ENCODE results near the gene TMEM87A.

Gene TMEM87A

DNA sequence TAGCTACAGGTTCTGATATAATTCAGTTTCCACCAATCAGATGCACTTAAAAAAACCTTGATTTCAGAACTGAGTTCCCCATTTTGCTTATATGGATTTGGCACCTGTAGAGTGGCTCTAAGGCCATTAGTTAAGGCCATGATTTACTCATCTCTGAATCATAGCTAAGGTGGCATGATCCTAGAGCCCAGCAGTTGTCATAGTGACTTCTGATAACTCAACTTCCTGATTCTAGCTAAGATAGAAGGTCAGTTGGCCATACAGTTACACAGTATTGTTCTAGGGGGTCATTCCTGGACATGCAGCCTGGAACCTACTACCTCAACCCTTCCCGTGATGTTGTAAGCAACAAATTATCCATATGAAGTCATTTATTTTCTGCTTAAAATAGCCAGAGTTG, 15.9 kb upstream of the TMEM87A start:
- no peak for TF ChIP-seq POLR2AphosphoS5 (IDR thresholded peaks at IDR 0.05; ENCODE audit: borderline replicate concordance, low read depth, low read length)
- no peak for TF ChIP-seq FOXP2 (optimal IDR thresholded peaks at IDR 0.05; ENCODE audit: control extremely low read depth, extremely low read length, insufficient read depth)
- TF ChIP-seq EZH2 (IDR thresholded peaks at IDR 0.05) = no peak
- H3K36me3 ChIP-seq (ENCODE audit: insufficient read depth, low read length) = no peaks in the 10 kb centered on the region
- H3K9me3 ChIP-seq (ENCODE audit: low read depth, low read length) = no peaks in the 10 kb centered on the region
- H3K27ac ChIP-seq = no peak overlapping the region
- no peak overlapping the region for H3K4me3 ChIP-seq
- no peak for DNase-seq (ENCODE audit: low read depth, low spot score)
- H3K9ac ChIP-seq (ENCODE audit: insufficient read length) = no peak overlapping the region

DNA sequence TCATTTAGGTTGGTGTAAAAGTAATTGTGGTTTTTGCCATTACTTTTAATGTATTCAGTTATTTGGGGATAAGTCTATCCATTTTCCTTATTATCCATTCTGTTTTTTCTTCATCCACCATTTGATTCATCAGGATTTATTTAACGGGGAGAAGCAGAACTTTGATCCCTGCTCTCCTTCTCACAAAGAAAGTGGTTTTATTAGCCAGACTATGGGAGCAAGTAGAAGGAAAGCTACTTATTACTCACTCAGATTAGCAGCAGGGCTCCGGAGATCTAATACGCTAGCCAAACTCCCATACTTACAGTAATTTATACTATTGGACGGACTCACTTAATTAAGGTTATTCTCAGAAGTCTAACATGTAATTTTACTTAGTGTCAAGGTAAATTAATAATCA, 14.7 kb upstream of the TMEM87A start:
- no peaks in the 10 kb centered on the region for H3K9me3 ChIP-seq (ENCODE audit: low read depth, low read length)
- no peak overlapping the region for H3K27ac ChIP-seq
- no peak overlapping the region for H3K9ac ChIP-seq (ENCODE audit: insufficient read length)
- no peak for DNase-seq (ENCODE audit: low read depth, low spot score)
- no peak for TF ChIP-seq POLR2AphosphoS5 (IDR thresholded peaks at IDR 0.05; ENCODE audit: borderline replicate concordance, low read depth, low read length)
- no peak for TF ChIP-seq EZH2 (IDR thresholded peaks at IDR 0.05)
- no peak for TF ChIP-seq FOXP2 (optimal IDR thresholded peaks at IDR 0.05; ENCODE audit: control extremely low read depth, extremely low read length, insufficient read depth)
- H3K4me3 ChIP-seq = no peak overlapping the region
- no peaks in the 10 kb centered on the region for H3K36me3 ChIP-seq (ENCODE audit: insufficient read depth, low read length)

DNA sequence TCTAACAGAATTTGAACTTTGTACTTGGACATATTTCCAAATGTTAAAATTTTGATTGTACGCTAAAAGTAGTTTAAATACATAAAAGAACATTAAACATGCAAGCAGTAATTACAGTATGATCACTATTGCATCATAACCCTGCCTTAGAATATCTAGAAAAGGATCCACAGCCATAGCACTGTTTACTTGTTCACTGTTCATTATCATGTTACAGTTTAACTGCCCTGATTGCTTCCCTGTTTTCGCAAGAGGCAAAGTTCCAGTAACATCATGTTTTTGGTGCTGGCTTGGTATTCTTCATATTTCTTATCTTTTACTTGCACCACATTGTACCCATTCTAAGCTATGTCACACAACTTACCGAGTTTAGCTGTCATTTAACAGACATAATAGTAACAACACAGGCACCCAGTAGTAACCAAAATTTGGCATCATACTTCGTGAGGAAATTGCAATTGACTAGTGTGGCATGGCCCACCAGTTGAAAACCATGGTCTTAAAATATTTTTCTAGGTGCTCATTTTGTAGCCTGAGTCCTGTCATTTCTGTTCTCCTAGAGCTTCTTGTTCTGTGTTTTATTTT, 13.3 kb upstream of the TMEM87A start:
- Histone ChIP-seq H3K4me3 (no peak overlapping the region), H3K27ac (no peak overlapping the region), H3K36me3 (ENCODE audit: insufficient read depth, low read length) (no peaks in the 10 kb centered on the region), H3K9me3 (ENCODE audit: low read depth, low read length) (no peaks in the 10 kb centered on the region), H3K9ac (ENCODE audit: insufficient read length) (no peak overlapping the region)
- no peak for DNase-seq (ENCODE audit: low read depth, low spot score)
- no peak for TF ChIP-seq FOXP2 (optimal IDR thresholded peaks at IDR 0.05; ENCODE audit: control extremely low read depth, extremely low read length, insufficient read depth)
- TF ChIP-seq EZH2 (IDR thresholded peaks at IDR 0.05) = no peak
- no peak for TF ChIP-seq POLR2AphosphoS5 (IDR thresholded peaks at IDR 0.05; ENCODE audit: borderline replicate concordance, low read depth, low read length)

DNA sequence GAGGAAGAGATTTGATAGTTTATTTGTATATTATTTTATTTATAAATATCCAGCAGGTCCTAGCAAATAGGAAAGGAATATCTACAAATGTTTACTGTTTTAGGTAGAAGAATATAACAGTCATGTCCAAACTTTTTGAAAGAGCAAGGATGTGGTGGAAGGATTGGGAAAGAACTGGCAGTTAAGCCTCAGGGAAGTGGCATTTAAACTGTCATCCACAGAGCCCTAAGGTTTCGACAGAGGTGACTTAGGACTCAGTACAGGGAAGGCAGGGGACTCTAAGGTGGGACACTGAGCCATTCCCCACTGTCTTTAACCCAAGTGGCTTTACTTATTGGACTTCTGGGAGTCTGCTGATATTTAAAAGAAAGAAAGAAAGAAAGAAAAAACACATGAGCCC, 11.8 kb upstream of the TMEM87A start:
- H3K27ac ChIP-seq = no peak overlapping the region

DNA sequence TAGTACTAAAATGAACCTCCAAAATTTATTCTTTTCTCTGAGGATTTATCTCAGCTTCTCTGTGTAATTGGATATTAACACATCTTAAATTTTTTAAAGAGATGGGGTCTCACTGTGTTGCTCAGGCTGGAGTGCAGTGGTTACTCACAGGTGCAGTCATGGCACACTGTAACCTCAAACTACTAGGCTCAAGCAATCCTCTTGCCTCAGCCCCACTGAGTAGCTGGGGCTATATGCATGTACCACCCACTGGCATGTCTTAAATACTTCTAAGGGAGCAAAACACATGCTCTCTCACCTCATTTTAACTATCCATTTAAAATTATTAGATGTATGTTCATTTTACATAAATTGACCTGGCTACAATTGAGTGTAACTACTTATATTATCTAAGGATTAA, 11.3 kb upstream of the TMEM87A start:
- H3K9ac ChIP-seq (ENCODE audit: insufficient read length) = no peak overlapping the region
- no peak overlapping the region for H3K27ac ChIP-seq
- no peaks in the 10 kb centered on the region for H3K9me3 ChIP-seq (ENCODE audit: low read depth, low read length)
- H3K36me3 ChIP-seq (ENCODE audit: insufficient read depth, low read length) = no peaks in the 10 kb centered on the region
- no peak for DNase-seq (ENCODE audit: low read depth, low spot score)
- TF ChIP-seq EZH2 (IDR thresholded peaks at IDR 0.05) = no peak
- TF ChIP-seq POLR2AphosphoS5 (IDR thresholded peaks at IDR 0.05; ENCODE audit: borderline replicate concordance, low read depth, low read length) = no peak
- no peak for TF ChIP-seq FOXP2 (optimal IDR thresholded peaks at IDR 0.05; ENCODE audit: control extremely low read depth, extremely low read length, insufficient read depth)
- H3K4me3 ChIP-seq = no peak overlapping the region

More for the DNA sequence above, 11.8 kb upstream of the TMEM87A start:
- Histone ChIP-seq H3K9ac (ENCODE audit: insufficient read length) (no peak overlapping the region), H3K36me3 (ENCODE audit: insufficient read depth, low read length) (no peaks in the 10 kb centered on the region), H3K9me3 (ENCODE audit: low read depth, low read length) (no peaks in the 10 kb centered on the region), H3K4me3 (no peak overlapping the region)
- no peak for DNase-seq (ENCODE audit: low read depth, low spot score)
- TF ChIP-seq POLR2AphosphoS5 (IDR thresholded peaks at IDR 0.05; ENCODE audit: borderline replicate concordance, low read depth, low read length) (no peak), EZH2 (IDR thresholded peaks at IDR 0.05) (no peak), FOXP2 (optimal IDR thresholded peaks at IDR 0.05; ENCODE audit: control extremely low read depth, extremely low read length, insufficient read depth) (no peak)

DNA sequence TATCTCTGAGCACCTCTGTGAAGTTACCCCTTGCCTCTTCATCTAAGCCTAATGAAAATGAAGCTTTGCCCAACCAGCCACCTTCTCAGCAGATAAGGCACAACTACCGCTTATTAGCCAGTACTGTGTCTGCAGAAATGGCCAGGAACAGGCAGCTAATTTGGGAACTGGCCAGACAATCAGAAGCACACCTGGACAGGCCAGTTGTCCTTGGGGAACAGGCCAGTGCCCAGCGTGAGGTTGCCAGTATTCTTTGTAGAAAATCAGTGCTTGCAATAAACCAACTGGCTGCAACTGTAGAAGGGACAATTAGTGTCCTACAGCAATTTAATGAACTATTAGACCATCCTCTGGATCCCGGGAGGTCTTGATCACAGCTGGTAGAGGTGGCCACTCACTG, 10.4 kb upstream of the TMEM87A start:
- H3K9me3 ChIP-seq (ENCODE audit: low read depth, low read length) = no peaks in the 10 kb centered on the region
- no peak overlapping the region for H3K27ac ChIP-seq
- no peak for TF ChIP-seq FOXP2 (optimal IDR thresholded peaks at IDR 0.05; ENCODE audit: control extremely low read depth, extremely low read length, insufficient read depth)
- TF ChIP-seq POLR2AphosphoS5 (IDR thresholded peaks at IDR 0.05; ENCODE audit: borderline replicate concordance, low read depth, low read length) = no peak
- TF ChIP-seq EZH2 (IDR thresholded peaks at IDR 0.05) = no peak
- H3K9ac ChIP-seq (ENCODE audit: insufficient read length) = no peak overlapping the region
- H3K4me3 ChIP-seq = no peak overlapping the region
- H3K36me3 ChIP-seq (ENCODE audit: insufficient read depth, low read length) = no peaks in the 10 kb centered on the region
- no peak for DNase-seq (ENCODE audit: low read depth, low spot score)

DNA sequence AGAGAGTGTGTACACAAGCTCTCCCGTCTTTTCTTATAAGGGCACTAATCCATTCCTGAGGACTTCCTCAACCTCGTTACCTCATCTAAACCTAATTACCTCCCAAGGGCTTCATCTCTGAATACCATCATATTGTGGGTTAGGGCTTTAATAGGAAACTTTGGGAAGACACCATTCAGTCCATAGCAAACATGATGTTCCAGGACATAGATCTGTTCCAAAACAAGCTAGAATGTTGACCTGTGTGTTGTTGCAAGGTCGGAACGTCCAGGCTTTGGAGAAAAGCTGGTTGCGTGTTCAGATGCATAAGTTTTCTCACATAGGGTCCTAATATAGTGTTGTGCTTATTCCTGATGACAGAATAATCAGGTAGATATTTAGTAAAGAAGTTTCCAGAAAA, 9.7 kb upstream of the TMEM87A start:
- no peak for DNase-seq (ENCODE audit: low read depth, low spot score)
- no peaks in the 10 kb centered on the region for H3K9me3 ChIP-seq (ENCODE audit: low read depth, low read length)
- no peak overlapping the region for H3K27ac ChIP-seq
- no peaks in the 10 kb centered on the region for H3K36me3 ChIP-seq (ENCODE audit: insufficient read depth, low read length)
- H3K9ac ChIP-seq (ENCODE audit: insufficient read length) = no peak overlapping the region
- no peak for TF ChIP-seq FOXP2 (optimal IDR thresholded peaks at IDR 0.05; ENCODE audit: control extremely low read depth, extremely low read length, insufficient read depth)
- TF ChIP-seq POLR2AphosphoS5 (IDR thresholded peaks at IDR 0.05; ENCODE audit: borderline replicate concordance, low read depth, low read length) = no peak
- no peak for TF ChIP-seq EZH2 (IDR thresholded peaks at IDR 0.05)
- H3K4me3 ChIP-seq = no peak overlapping the region

DNA sequence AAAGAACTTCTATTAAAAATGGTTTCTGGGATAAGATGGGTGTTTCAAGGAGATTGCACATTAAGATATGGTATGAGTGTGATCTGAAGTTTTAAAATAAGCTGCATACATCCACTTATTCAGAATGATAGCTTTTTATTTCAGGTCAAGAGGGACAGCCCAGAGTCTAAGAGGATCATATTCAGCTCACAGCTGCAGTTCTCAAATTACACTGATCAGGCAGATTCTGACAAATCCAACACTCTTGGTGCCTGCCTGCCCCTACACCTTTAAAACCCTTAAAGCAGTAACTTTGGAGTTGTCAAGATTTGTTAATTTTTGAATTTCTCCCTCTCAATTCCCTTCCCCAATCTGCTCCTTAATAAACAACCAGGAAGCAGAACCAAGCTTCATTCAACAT, 9.1 kb upstream of the TMEM87A start:
- H3K36me3 ChIP-seq (ENCODE audit: insufficient read depth, low read length) = no peaks in the 10 kb centered on the region
- TF ChIP-seq POLR2AphosphoS5 (IDR thresholded peaks at IDR 0.05; ENCODE audit: borderline replicate concordance, low read depth, low read length) = no peak

DNA sequence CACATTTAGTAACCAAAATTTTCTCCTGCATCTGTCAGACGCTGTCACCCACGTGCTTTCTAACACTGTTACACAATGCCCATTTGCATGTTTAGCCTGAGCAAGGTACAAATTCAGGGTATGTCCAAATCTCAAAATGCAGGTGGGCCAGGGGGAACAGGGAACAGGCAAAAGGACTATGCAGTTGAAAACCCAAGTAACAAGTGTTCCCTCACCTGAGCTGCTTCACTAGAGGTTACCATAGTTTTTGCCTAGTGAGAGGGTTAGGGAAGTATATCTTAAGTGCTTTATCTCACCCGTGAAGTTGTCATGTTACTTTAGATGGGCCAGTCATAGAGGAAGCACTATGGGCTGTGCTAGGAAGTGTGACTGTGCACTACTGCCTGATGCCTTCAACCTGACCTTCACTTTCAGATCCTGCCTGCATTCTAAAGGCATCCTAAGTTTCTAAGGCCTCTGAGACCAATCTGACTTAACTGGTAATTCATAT, 6.0 kb upstream of the TMEM87A start:
- H3K27ac ChIP-seq = no peak overlapping the region
- H3K36me3 ChIP-seq (ENCODE audit: insufficient read depth, low read length) = no peaks in the 10 kb centered on the region
- H3K9ac ChIP-seq (ENCODE audit: insufficient read length) = no peak overlapping the region
- no peak for TF ChIP-seq POLR2AphosphoS5 (IDR thresholded peaks at IDR 0.05; ENCODE audit: borderline replicate concordance, low read depth, low read length)
- H3K4me3 ChIP-seq = no peak overlapping the region
- no peak for DNase-seq (ENCODE audit: low read depth, low spot score)
- no peaks in the 10 kb centered on the region for H3K9me3 ChIP-seq (ENCODE audit: low read depth, low read length)

More for the DNA sequence above, 9.1 kb upstream of the TMEM87A start:
- Histone ChIP-seq H3K4me3 (no peak overlapping the region), H3K27ac (no peak overlapping the region), H3K9me3 (ENCODE audit: low read depth, low read length) (no peaks in the 10 kb centered on the region), H3K9ac (ENCODE audit: insufficient read length) (no peak overlapping the region)
- no peak for DNase-seq (ENCODE audit: low read depth, low spot score)

All from SK-N-MC (cell line).